GM13977 (cell line): ENCODE measurements around the gene USH1C.

Experiments
- DNase-seq: peaks from one replicate; pipeline ENCODE4 v3.0.0; 2012; ENCODE audit warnings: low spot score
- in situ Hi-C: fragments of 300-500 bp; cut with MboI; formaldehyde crosslinking; loops from one replicate; pipeline ENCODE4 v1.12.0; 2022; ENCODE audit warnings: low sequenced_read_pairs, low pct_unique_long_range_greater_than_20kb, mixed read lengths, inconsistent platforms; ENCODE audit not compliant: unreplicated experiment
- TF ChIP-seq, protein P1 (sequence below): IDR thresholded peaks from 2 replicates; pipeline ENCODE4 v1.5.1; 2012; ENCODE audit warnings: mild to moderate bottlenecking, control low read depth; ENCODE audit not compliant: insufficient read depth; ENCODE audit errors: extremely low read depth, missing control alignments

The USH1C gene

GRCh38 chr11:17517186-17517585, 27.0 kb downstream of the USH1C start:
- TF ChIP-seq, protein P1, sequence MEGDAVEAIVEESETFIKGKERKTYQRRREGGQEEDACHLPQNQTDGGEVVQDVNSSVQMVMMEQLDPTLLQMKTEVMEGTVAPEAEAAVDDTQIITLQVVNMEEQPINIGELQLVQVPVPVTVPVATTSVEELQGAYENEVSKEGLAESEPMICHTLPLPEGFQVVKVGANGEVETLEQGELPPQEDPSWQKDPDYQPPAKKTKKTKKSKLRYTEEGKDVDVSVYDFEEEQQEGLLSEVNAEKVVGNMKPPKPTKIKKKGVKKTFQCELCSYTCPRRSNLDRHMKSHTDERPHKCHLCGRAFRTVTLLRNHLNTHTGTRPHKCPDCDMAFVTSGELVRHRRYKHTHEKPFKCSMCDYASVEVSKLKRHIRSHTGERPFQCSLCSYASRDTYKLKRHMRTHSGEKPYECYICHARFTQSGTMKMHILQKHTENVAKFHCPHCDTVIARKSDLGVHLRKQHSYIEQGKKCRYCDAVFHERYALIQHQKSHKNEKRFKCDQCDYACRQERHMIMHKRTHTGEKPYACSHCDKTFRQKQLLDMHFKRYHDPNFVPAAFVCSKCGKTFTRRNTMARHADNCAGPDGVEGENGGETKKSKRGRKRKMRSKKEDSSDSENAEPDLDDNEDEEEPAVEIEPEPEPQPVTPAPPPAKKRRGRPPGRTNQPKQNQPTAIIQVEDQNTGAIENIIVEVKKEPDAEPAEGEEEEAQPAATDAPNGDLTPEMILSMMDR, result no peak
- in situ Hi-C loops, result loop anchor here (25.0 kb wide), 2 partner anchors 280 to 730 kb away; no protein-coding TSS in a partner anchor
- no peak for DNase-seq

DNA sequence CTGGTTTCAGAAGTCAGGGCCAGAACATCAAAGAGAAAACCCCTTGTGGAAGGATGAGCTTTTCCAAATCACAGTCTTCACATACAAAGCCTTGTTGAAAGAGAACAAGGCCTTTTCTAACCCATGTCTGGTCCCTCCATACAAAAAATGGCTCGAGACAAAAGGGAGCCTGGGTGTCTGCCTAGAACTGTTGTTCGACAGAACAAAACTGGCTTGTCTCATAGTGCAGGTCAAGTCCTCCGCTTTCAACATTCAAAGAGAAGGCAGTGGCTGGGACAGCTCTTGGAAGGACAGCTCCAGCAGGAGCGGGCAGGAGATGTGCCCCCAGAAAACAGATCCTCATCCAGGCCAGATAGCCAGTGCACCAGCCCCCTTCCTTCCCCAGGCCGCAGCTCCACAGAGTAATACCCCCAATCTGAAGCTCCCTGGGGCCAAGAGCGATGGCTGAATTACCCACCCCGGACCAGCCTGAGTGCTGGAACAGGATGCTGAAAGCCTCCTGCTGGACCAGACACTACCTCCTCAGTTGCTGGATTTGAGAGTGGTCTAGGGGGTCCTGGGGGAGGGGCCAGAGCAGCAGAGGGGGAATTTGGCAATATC, 27.6 kb downstream of the USH1C start:
- in situ Hi-C loops, result loop anchor here (25.0 kb wide), 2 partner anchors 279 to 729 kb away; no protein-coding TSS in a partner anchor
- TF ChIP-seq, protein P1, result no peak
- DNase-seq, result no peak

DNA sequence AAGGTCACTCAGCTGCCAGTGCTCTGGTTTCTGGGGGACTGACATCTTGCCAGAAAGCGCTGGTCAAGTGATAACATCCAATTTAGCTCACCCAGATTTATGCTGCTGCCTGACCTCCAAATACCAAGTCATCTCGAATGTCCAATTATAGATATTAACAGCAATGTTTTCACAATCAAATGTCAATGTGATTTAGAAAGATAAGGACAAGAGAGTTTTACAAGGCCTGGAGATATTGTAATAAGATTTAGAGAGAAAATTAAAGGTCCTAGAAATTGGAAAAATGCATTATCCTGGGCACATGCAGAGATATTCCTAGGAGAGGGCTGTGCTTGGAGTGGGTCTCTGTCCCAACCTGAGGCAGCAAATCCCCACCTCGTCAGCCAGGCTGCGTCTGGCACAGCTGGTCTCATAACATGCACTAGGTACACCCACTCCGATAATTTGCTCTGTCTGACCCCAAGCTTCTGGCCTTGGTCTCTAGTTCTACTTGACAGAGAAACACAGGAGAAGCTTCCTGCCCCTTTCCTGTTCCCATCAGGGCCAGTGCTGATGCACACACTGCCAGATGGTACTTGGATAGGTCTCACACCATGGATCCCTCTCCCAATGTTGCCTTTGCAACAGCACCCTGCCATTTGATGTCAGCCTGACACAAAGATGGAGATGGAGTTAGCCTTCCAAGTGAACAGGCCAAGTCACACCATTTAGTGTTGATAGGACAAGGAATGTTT, 28.6 kb downstream of the USH1C start:
- TF ChIP-seq, protein P1, result no peak
- no peak for DNase-seq
- in situ Hi-C loops, result loop anchor here (25.0 kb wide), 2 partner anchors 278 to 728 kb away; no protein-coding TSS in a partner anchor

DNA sequence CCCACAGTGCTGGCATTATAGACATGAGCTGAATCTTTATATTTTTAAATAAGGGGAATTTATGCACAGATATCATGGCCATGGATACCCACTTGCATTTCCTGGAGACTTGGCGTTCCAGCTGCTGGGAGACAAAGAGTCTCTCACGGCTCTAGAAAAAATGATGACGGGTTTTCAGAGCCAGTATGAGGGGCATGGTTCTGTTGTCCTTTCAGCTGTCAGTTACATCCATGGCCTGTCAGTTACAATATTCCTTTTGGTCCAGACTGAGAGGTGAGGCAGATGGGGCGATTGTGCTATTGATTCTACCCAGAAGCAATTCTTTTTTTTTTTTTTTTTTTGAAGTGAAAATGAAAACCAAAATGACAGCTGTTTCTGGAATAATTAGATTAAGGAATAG, 29.7 kb downstream of the USH1C start:
- no peak for DNase-seq
- in situ Hi-C loops, result loop anchor here (25.0 kb wide), 2 partner anchors 277 to 727 kb away; no protein-coding TSS in a partner anchor
- TF ChIP-seq, protein P1, result no peak

- TF ChIP-seq, protein P1, result no peak
- in situ Hi-C loops, result loop anchor here (25.0 kb wide), 2 partner anchors 277 to 727 kb away; no protein-coding TSS in a partner anchor
- DNase-seq, result no peak
Observed at GRCh38 chr11:17513853-17514252, 30.4 kb downstream of the USH1C start.

DNA sequence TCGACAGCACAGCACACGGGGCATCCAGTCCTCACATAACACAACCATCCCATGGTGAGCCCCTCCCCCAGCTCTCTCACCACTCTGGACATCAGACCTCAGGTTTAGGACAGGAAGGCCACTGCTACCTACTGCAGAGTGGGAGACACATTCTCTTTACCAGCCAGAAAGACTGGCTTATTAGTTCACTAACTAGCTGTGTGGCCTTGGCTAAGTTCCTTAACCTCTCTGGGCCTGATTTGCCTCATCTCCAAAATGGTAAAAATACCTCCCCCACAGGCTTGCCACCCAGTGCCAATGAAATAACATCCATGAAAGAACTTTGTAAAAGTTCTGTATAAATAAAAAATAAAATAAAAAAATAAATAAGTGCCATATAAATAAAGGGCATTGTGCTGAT, 32.1 kb downstream of the USH1C start:
- DNase-seq, result no peak
- TF ChIP-seq, protein P1, result no peak
- in situ Hi-C loops, result loop anchor here (25.0 kb wide), 2 partner anchors 275 to 725 kb away; no protein-coding TSS in a partner anchor
